Measurements from ENCODE around the gene SCGB1D1.

SCGB1D1 gene

GRCh38 chr11:62208785-62209144, 18.7 kb downstream of the SCGB1D1 start:
- H3K4me3 ChIP-seq (ENCODE audit: low read length): no peak overlapping the region
- no peak for DNase-seq (ENCODE audit: low read depth, low spot score)

- peak; percentile 35 for DNase-seq (ENCODE audit: low read depth, low spot score)
- no peak overlapping the region for H3K4me3 ChIP-seq (ENCODE audit: low read length)
These were observed 27.3 kb downstream of the SCGB1D1 start for GRCh38 chr11:62217191-62217748.

- DNase-seq (ENCODE audit: low read depth, low spot score): no peak
- H3K4me3 ChIP-seq (ENCODE audit: low read length): no peak overlapping the region
These were observed 31.5 kb downstream of the SCGB1D1 start for GRCh38 chr11:62221498-62221897.

- DNase-seq (ENCODE audit: low read depth, low spot score): no peak
- no peak overlapping the region for H3K4me3 ChIP-seq (ENCODE audit: low read length)
These were observed 33.1 kb downstream of the SCGB1D1 start for GRCh38 chr11:62223095-62223494.

- no peak overlapping the region for H3K4me3 ChIP-seq (ENCODE audit: low read length)
- DNase-seq (ENCODE audit: low read depth, low spot score): no peak
These were observed 43.7 kb downstream of the SCGB1D1 start for GRCh38 chr11:62233730-62234129.

GRCh38 chr11:62236187-62236586, 46.2 kb downstream of the SCGB1D1 start:
- DNase-seq (ENCODE audit: low read depth, low spot score): no peak
- no peak overlapping the region for H3K4me3 ChIP-seq (ENCODE audit: low read length)

GRCh38 chr11:62237499-62237898, 47.5 kb downstream of the SCGB1D1 start:
- DNase-seq (ENCODE audit: low read depth, low spot score): no peak
- no peak overlapping the region for H3K4me3 ChIP-seq (ENCODE audit: low read length)

GRCh38 chr11:62238151-62238550, 48.1 kb downstream of the SCGB1D1 start:
- no peak for DNase-seq (ENCODE audit: low read depth, low spot score)
- H3K4me3 ChIP-seq (ENCODE audit: low read length): no peak overlapping the region

GRCh38 chr11:62241095-62241494, 51.1 kb downstream of the SCGB1D1 start:
- DNase-seq (ENCODE audit: low read depth, low spot score): no peak
- no peak overlapping the region for H3K4me3 ChIP-seq (ENCODE audit: low read length)

- DNase-seq (ENCODE audit: low read depth, low spot score): no peak
- no peak within 1 kb of the TSS for H3K4me3 ChIP-seq (ENCODE audit: low read length)
These were observed 52.0 kb downstream of the SCGB1D1 start, which contains the start of gene SCGB1D2 for GRCh38 chr11:62242021-62242420. Gene SCGB1D2, plus strand, starts transcription at chr11:62242239. Its CDS starts 69 bp downstream, at chr11:62242308.
